Smooth muscle cell (in vitro differentiated cells): Measurements from ENCODE around the gene FANCI. TPM values are rescaled to one million over a fixed set of nuclear protein-coding genes. Genes with fewer than 3 reads are reported as not detected.

Experiments used
- DNase-seq: peaks from one replicate; lab custom pipeline; 2025; ENCODE audit not compliant: unreplicated experiment; lab: John Stamatoyannopoulos, UW
- H2AFZ ChIP-seq: fragments of 200-600 bp; sonication (generic); 2 replicates; pipeline ENCODE4 v1.6.0; 2016; ENCODE audit warnings: antibody characterized with exemption, low read depth, mild to moderate bottlenecking
- H3F3A ChIP-seq: fragments of 200-600 bp; sonication (generic); 2 replicates; pipeline ENCODE4 v1.6.0; 2017; ENCODE audit warnings: antibody characterized with exemption, low read depth
- H3K27ac ChIP-seq: fragments of 200-600 bp; sonication (generic); 2 replicates; pipeline ENCODE4 v1.5.1; 2016; ENCODE audit warnings: low read depth, mild to moderate bottlenecking
- H3K27me3 ChIP-seq: fragments of 200-600 bp; sonication (generic); 2 replicates; pipeline ENCODE4 v1.6.1; 2016; ENCODE audit warnings: low read depth, mild to moderate bottlenecking
- H3K36me3 ChIP-seq: fragments of 200-600 bp; sonication (generic); 2 replicates; pipeline ENCODE4 v1.5.1; 2016; ENCODE audit warnings: low read depth
- H3K4me1 ChIP-seq: fragments of 200-600 bp; sonication (generic); 2 replicates; pipeline ENCODE4 v1.5.1; 2016; ENCODE audit warnings: low read depth
- H3K4me2 ChIP-seq: fragments of 200-600 bp; sonication (generic); 2 replicates; pipeline ENCODE4 v1.6.0; 2016; ENCODE audit warnings: mild to moderate bottlenecking
- H3K4me3 ChIP-seq: fragments of 200-600 bp; sonication (generic); 2 replicates; pipeline ENCODE4 v1.5.1; 2016; ENCODE audit warnings: mild to moderate bottlenecking
- H3K79me2 ChIP-seq: fragments of 200-600 bp; sonication (generic); 2 replicates; pipeline ENCODE4 v1.6.0; 2016; ENCODE audit warnings: low read depth, mild to moderate bottlenecking
- H3K9ac ChIP-seq: fragments of 200-600 bp; sonication (generic); 2 replicates; pipeline ENCODE4 v1.6.0; 2016; ENCODE audit warnings: low read depth
- H3K9me3 ChIP-seq: fragments of 200-600 bp; sonication (generic); replicated peaks from 2 replicates; pipeline ENCODE4 v1.5.1; 2016; ENCODE audit warnings: low read depth
- H4K20me1 ChIP-seq: fragments of 200-600 bp; sonication (generic); 2 replicates; pipeline ENCODE4 v1.6.0; 2016; ENCODE audit warnings: low read depth
- CTCF ChIP-seq: fragments of 200-600 bp; sonication (generic); IDR thresholded peaks from 2 replicates; pipeline ENCODE4 v1.5.1; 2017; ENCODE audit warnings: borderline replicate concordance, mild to moderate bottlenecking, antibody characterized with exemption; ENCODE audit not compliant: insufficient read depth, poor library complexity, severe bottlenecking
- WGBS: methylation state at CpG from one replicate; pipeline ENCODE4 v1.1.7; 2016; ENCODE audit warnings: low lambda C conversion rate; 5-methylcytosine and 5-hydroxymethylcytosine counted together
- polyA plus RNA-seq: library from polyadenylated mRNA; unstranded; fragments of >200 nt; fragmentation: Nextera tagmentation; extraction: Ambion mirVana; gene quantifications from 2 replicates; pipeline ENCODE4 v1.2.1, GENCODE V29; 2016
- total RNA-seq: library from RNA; depleted of rRNA; stranded (reverse); fragments of >200 nt; gene quantifications from 2 replicates; pipeline ENCODE4 v1.2.3, GENCODE V29; 2014

The FANCI gene
- total and polyA plus RNA-seq, 2 experiments from 2014 or later = 7.0 to 13.8 TPM

DNA sequence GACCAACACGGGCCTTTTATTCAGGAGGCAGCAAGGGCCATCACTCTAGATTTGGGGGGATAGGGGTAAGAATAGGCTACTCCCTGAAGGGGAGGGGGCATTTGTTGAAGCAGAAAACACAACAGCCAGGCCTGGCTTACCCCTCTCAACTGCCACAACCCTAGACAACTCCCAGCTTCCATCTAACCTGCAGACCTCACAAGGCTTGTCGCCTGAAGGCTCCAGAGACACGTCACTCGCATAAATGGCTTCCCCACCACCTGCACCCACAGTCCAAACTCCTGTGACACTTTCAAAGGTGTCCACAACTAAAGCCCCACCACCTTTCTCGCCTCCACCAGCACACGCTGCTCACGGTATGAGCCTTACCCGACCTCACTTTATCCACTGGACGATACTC lies 75.9 kb downstream of the FANCI start:
- TF ChIP-seq CTCF = no peak
- Histone ChIP-seq H3K4me3 (no peak overlapping the region), H2AFZ (no peak overlapping the region), H3K4me1 (no peaks in the 10 kb centered on the region), H3K4me2 (no peak overlapping the region), H3K9me3 (no peaks in the 10 kb centered on the region), H3K27ac (no peak overlapping the region), H3F3A (no peaks in the 10 kb centered on the region), H3K79me2 (no peaks in the 10 kb centered on the region), H3K9ac (no peak overlapping the region), H3K27me3 (no peaks in the 10 kb centered on the region), H4K20me1 (peaks cover 48% of the 10 kb centered on the region), H3K36me3 (peaks cover 6% of the 10 kb centered on the region)
- WGBS = 96% methylated on average over 9 of the region's 9 CpGs
- DNase-seq = no peak

- Histone ChIP-seq H3K4me1 (no peaks in the 10 kb centered on the region), H3K79me2 (no peaks in the 10 kb centered on the region), H4K20me1 (peaks cover 48% of the 10 kb centered on the region), H3F3A (no peaks in the 10 kb centered on the region), H3K4me2 (no peak overlapping the region), H3K9me3 (no peaks in the 10 kb centered on the region), H3K36me3 (peaks cover 6% of the 10 kb centered on the region), H3K9ac (no peak overlapping the region), H3K27ac (no peak overlapping the region), H3K4me3 (no peak overlapping the region), H2AFZ (no peak overlapping the region), H3K27me3 (no peaks in the 10 kb centered on the region)
- no peak for TF ChIP-seq CTCF
- 95% methylated on average over 2 of the region's 2 CpGs for WGBS
- DNase-seq = no peak
These were observed 76.4 kb downstream of the FANCI start for GRCh38 chr15:89320200-89320599.

GRCh38 chr15:89321521-89322410 lies 78.0 kb downstream of the FANCI start:
- TF ChIP-seq CTCF = no peak
- Histone ChIP-seq H2AFZ (no peak overlapping the region), H3F3A (no peaks in the 10 kb centered on the region), H3K9ac (no peak overlapping the region), H3K27ac (no peak overlapping the region), H4K20me1 (peaks cover 61% of the 10 kb centered on the region), H3K27me3 (no peaks in the 10 kb centered on the region), H3K4me1 (no peaks in the 10 kb centered on the region), H3K4me3 (no peak overlapping the region), H3K9me3 (no peaks in the 10 kb centered on the region), H3K36me3 (no peaks in the 10 kb centered on the region), H3K4me2 (no peak overlapping the region), H3K79me2 (no peaks in the 10 kb centered on the region)
- DNase-seq = no peak
- 95% methylated on average over 17 of the region's 17 CpGs for WGBS

GRCh38 chr15:89322822-89323221 lies 79.0 kb downstream of the FANCI start:
- no peak overlapping the region for H3K9ac ChIP-seq

More at GRCh38 chr15:89322822-89323221, 79.0 kb downstream of the FANCI start:
- TF ChIP-seq CTCF = no peak
- no peaks in the 10 kb centered on the region for H3F3A ChIP-seq
- H3K4me2 ChIP-seq = no peak overlapping the region
- no peaks in the 10 kb centered on the region for H3K27me3 ChIP-seq
- 98% methylated on average over 15 of the region's 15 CpGs for WGBS
- H3K27ac ChIP-seq = no peak overlapping the region
- no peaks in the 10 kb centered on the region for H3K9me3 ChIP-seq
- H2AFZ ChIP-seq = no peak overlapping the region
- H3K4me1 ChIP-seq = no peaks in the 10 kb centered on the region
- H3K36me3 ChIP-seq = no peaks in the 10 kb centered on the region
- no peaks in the 10 kb centered on the region for H3K79me2 ChIP-seq
- peaks cover 71% of the 10 kb centered on the region for H4K20me1 ChIP-seq
- no peak overlapping the region for H3K4me3 ChIP-seq
- DNase-seq = no peak
